IMR-90 (cell line): ENCODE results near the gene SOBP.

Experiments used
- BHLHE40 ChIP-seq: fragments of 150-350 bp; IDR thresholded peaks from 2 replicates; pipeline ENCODE4 v1.6.1; 2016; ENCODE audit warnings: mild to moderate bottlenecking, low read depth, low read length
- CEBPB ChIP-seq: IDR thresholded peaks from 2 replicates; pipeline ENCODE4 v1.6.1; 2012; ENCODE audit warnings: low read depth, low read length, improper control_type of control experiment
- CHD1 ChIP-seq: IDR thresholded peaks from 2 replicates; pipeline ENCODE4 v1.6.1; 2012; ENCODE audit warnings: low read depth, low read length, improper control_type of control experiment
- FOS ChIP-seq: fragments of 150-350 bp; IDR thresholded peaks from 2 replicates; pipeline ENCODE4 v1.6.1; 2016; ENCODE audit warnings: low read depth, low read length
- MAFK ChIP-seq: IDR thresholded peaks from 2 replicates; pipeline ENCODE4 v1.6.1; 2012; ENCODE audit warnings: low read depth, low read length, improper control_type of control experiment
- MAZ ChIP-seq: IDR thresholded peaks from 2 replicates; pipeline ENCODE4 v1.6.1; 2012; ENCODE audit warnings: low read depth, mild to moderate bottlenecking, low read length, improper control_type of control experiment, moderate library complexity, borderline replicate concordance
- MXI1 ChIP-seq: IDR thresholded peaks from 2 replicates; pipeline ENCODE4 v1.6.1; 2012; ENCODE audit warnings: low read depth, mild to moderate bottlenecking, low read length, moderate library complexity, borderline replicate concordance
- POLR2A ChIP-seq: IDR thresholded peaks from 2 replicates; pipeline ENCODE4 v1.6.1; 2012; ENCODE audit warnings: mild to moderate bottlenecking, low read depth, low read length
- RAD21 ChIP-seq: IDR thresholded peaks from 2 replicates; pipeline ENCODE4 v1.6.1; 2012; ENCODE audit warnings: low read length, improper control_type of control experiment
- RCOR1 ChIP-seq: IDR thresholded peaks from 2 replicates; pipeline ENCODE4 v1.6.1; 2012; ENCODE audit warnings: mild to moderate bottlenecking, low read length, improper control_type of control experiment; ENCODE audit not compliant: insufficient replicate concordance
- RFX5 ChIP-seq: IDR thresholded peaks from 2 replicates; pipeline ENCODE4 v1.8.0; 2012; ENCODE audit warnings: low read depth, mild to moderate bottlenecking, low read length, moderate library complexity
- SMC3 ChIP-seq: fragments of 150-350 bp; IDR thresholded peaks from 2 replicates; pipeline ENCODE4 v1.6.1; 2016; ENCODE audit warnings: low read depth, mild to moderate bottlenecking, antibody characterized with exemption, low read length, moderate library complexity
- TF ChIP-seq, protein P1 (sequence below): conservative IDR thresholded peaks from 2 replicates; pipeline ENCODE4 v1.5.1; 2012; ENCODE audit warnings: mild to moderate bottlenecking, low read depth, low read length, improper control_type of control experiment
- TF ChIP-seq, protein P2 (sequence below): fragments of 150-350 bp; IDR thresholded peaks from 2 replicates; pipeline ENCODE4 v1.6.1; 2017; ENCODE audit warnings: mild to moderate bottlenecking, antibody characterized with exemption, low read length, low read depth

DNA sequence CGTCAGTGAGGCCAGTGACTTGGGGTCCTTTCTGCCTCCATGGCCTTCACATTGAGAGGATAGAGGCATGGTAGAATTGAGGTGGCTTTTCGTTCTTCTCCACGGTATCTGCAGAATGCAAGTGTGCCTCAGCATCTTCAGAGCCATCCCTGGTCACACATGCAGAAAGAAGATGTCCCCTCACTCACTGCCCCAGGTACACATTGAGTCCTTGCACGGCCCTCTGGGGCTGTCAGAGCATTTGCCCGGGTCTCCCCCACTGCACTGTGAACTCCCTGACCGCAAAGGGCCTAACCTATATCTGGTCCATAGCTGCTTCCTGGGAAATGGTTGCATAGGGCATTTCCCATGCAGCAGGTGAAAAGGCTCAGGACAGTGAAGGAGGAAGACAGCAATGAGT lies 218.5 kb downstream of the SOBP start:
- TF ChIP-seq MAZ = no peak
- TF ChIP-seq, protein P1, sequence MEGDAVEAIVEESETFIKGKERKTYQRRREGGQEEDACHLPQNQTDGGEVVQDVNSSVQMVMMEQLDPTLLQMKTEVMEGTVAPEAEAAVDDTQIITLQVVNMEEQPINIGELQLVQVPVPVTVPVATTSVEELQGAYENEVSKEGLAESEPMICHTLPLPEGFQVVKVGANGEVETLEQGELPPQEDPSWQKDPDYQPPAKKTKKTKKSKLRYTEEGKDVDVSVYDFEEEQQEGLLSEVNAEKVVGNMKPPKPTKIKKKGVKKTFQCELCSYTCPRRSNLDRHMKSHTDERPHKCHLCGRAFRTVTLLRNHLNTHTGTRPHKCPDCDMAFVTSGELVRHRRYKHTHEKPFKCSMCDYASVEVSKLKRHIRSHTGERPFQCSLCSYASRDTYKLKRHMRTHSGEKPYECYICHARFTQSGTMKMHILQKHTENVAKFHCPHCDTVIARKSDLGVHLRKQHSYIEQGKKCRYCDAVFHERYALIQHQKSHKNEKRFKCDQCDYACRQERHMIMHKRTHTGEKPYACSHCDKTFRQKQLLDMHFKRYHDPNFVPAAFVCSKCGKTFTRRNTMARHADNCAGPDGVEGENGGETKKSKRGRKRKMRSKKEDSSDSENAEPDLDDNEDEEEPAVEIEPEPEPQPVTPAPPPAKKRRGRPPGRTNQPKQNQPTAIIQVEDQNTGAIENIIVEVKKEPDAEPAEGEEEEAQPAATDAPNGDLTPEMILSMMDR = no peak
- TF ChIP-seq POLR2A = no peak
- no peak for TF ChIP-seq RAD21
- TF ChIP-seq BHLHE40 = no peak
- TF ChIP-seq MXI1 = no peak
- TF ChIP-seq FOS = no peak
- no peak for TF ChIP-seq CHD1
- TF ChIP-seq RFX5 = no peak
- TF ChIP-seq, protein P2, sequence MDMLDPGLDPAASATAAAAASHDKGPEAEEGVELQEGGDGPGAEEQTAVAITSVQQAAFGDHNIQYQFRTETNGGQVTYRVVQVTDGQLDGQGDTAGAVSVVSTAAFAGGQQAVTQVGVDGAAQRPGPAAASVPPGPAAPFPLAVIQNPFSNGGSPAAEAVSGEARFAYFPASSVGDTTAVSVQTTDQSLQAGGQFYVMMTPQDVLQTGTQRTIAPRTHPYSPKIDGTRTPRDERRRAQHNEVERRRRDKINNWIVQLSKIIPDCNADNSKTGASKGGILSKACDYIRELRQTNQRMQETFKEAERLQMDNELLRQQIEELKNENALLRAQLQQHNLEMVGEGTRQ = no peak
- TF ChIP-seq CEBPB = no peak
- TF ChIP-seq MAFK = no peak
- no peak for TF ChIP-seq RCOR1
- TF ChIP-seq SMC3 = no peak
